ENCODE measurements around the gene CLDN3.

DNA sequence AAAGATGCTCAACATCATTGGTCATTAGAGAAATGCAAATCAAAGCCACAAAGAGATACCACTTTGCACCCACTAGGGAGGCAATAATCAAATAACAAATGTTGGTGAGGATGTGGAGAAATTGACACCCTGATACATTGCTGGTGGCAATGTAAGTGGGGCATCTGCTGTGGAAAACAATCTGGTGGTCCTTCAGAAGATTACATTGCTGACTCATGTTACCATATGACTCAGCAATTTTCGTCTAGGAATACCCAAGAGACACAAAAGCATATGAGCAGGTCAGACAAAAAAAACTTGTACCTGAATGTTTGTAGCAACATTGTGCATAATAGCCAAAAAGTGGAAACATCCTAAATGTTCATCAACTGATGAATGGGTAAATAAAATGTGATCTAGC is 4.9 kb upstream of the CLDN3 start:
- TF ChIP-seq CTCF (IDR thresholded peaks at IDR 0.05) (peak in 1 of 6 experiments; percentile 4), POLR2A (IDR thresholded peaks at IDR 0.05) (no peak)

All from Peyer's patch (tissue), 4 donors.